Spleen (tissue), 7 donors: Measurements from ENCODE around the gene ASIC4.

Experiments used
- CTCF ChIP-seq, 11 experiments: fragments of 200-600 bp in 7 of 11; fragments of 450-650 bp in 4 of 11; sonication (generic) in 4 of 11; IDR thresholded peaks in 8 of 11; conservative IDR thresholded peaks in 3 of 11; 1 replicate in 7 of 11; 2 replicates in 4 of 11; pipeline versions ENCODE4 v1.4.0 to v1.8.0; 2016 to 2021; ENCODE audit warnings: antibody characterized with exemption in 11 of 11, inconsistent platforms in 4 of 11, mild to moderate bottlenecking in 1 of 11
- POLR2AphosphoS5 ChIP-seq, 3 donors: sonication (generic); formaldehyde crosslinking; IDR thresholded peaks; one replicate each; pipeline ENCODE4 v1.5.1; 2017; ENCODE audit warnings: antibody characterized with exemption in 3 of 3
- donor health status: DM: no; HTN: no; CAD: no; lungs with moderate emphysema.
- donor health status: DM: no; HTN: no; CAD: no.
- donor health status: DM: no; HTN: no; CAD: no.

- TF ChIP-seq POLR2AphosphoS5 (IDR thresholded peaks at IDR 0.05) (no peak), CTCF (IDR thresholded peaks at IDR 0.05 in 8 of 11, conservative IDR thresholded peaks at IDR 0.05 in 3 of 11) (no peak)
These were observed 58.9 kb downstream of the ASIC4 start for GRCh38 chr2:219573166-219573565.
